ENCODE measurements around the gene CPA5.
"Not testable (repeated sequence)": the region's sequence is repeated elsewhere in the genome, so short reads cannot be mapped to it uniquely, and the experiment has no call there.

Gene CPA5, protein sequence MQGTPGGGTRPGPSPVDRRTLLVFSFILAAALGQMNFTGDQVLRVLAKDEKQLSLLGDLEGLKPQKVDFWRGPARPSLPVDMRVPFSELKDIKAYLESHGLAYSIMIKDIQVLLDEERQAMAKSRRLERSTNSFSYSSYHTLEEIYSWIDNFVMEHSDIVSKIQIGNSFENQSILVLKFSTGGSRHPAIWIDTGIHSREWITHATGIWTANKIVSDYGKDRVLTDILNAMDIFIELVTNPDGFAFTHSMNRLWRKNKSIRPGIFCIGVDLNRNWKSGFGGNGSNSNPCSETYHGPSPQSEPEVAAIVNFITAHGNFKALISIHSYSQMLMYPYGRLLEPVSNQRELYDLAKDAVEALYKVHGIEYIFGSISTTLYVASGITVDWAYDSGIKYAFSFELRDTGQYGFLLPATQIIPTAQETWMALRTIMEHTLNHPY

DNA sequence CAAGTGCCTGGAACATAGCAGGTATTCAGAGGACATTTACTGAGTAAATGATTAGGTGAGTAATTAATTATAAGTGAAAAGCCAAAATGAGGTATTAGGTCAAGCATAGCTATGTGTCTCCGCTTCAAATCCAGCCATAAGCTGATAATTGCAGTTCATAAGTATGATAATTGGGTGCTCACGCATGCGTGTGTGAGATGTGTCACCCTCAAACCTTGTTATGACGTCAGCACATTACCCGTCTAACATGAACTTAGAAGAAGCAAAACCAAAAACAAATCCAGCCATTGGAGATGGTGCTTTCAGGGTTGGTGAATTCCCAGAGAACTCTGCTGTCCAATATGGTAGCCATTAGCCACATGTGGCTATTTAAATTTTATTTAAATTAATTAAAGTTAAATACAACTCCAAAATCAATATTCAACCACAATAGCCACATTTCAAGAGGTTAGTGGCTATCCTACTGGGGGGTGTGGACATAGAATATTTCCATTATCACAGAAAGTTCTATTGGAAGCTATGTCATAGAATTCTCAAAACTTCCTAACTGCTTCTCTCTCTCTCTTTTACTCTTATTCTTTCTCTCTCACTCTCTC, at the start of gene CPA5:
Gene CPA5 (plus strand): TSS at position 546 of the 596 bp plus-strand sequence. CDS start 1,670 bp downstream, outside the sequence.
- no peak for DNase-seq (ENCODE audit: low spot score)

DNA sequence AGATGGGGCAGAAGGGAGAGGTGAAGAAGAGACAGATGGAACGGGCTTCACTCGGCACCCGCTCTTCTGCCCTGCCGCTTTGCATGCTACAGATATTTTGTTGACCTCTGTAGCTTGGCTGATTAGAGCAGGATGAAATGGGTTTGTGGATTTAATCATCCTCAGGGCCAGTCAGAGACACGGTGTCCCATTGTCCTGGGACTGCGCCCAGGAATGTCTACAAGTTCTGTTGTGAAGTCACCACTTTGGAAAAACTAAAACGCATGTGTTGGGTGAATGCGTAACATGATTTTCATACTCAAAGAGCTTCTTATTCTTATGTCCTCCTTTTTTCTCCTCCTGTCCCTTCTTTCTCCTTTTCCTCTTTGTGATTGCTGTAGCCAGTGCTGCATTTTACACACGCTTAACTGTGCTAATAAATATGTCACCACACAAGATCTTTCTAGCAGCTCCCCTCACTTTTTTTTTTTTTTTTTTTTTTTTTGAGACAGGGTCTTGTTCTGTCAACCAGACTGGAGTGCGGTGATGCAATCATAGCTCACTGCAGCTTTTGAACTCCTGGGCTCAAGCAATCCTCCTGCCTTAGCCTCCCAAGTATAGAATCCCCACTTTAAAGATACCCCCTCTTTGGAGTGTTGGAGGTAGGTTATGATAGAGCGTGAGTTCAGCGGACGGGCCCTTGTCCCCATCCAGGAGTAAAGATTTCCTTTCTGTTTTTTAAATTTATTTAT, 48.2 kb upstream of the CPA5 start:
- no peak for DNase-seq (ENCODE audit: low spot score)

DNA sequence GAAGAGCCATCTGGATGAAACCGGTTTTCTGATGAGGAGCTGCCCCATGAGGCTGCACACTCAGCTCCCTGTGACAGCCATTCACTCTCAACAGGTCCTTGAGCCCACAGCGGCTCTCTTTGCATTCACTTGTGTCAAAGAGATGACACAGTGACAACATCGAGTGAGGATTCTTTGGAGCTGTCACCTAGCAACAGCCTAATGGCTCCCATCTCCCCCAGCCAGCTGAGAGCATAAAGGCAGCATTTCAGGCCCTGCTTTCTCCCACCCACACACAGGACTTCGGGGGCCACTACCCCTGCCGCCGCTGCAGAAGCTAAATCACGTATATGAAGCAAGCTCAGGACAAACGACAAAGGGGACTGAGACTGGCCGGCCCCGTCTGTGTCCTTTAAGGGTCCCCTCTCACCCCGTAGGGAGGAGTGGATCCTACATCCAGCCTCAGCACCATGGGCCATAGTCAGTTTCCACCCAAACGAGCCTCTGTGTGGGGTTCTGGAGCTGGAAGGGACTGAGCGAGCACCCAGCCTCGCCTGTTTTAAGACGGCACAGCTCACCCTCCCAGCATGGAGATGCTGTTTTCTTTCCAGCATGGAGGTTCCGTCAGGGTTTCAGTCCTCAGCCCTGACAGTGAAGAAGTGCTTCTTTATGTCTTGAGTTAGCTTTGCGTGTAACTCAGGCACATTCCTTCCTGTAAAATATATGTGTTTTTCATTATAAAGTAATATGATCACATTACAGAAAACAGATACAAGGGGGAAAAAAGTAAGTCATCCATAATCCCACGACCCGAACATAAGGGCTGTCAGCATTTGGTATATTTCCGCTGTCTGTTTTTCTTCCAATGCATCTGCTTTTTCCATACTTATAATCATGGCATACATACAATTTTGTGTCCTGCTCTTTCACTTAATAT, 46.7 kb upstream of the CPA5 start:
- no peak for DNase-seq (ENCODE audit: low spot score)

DNA sequence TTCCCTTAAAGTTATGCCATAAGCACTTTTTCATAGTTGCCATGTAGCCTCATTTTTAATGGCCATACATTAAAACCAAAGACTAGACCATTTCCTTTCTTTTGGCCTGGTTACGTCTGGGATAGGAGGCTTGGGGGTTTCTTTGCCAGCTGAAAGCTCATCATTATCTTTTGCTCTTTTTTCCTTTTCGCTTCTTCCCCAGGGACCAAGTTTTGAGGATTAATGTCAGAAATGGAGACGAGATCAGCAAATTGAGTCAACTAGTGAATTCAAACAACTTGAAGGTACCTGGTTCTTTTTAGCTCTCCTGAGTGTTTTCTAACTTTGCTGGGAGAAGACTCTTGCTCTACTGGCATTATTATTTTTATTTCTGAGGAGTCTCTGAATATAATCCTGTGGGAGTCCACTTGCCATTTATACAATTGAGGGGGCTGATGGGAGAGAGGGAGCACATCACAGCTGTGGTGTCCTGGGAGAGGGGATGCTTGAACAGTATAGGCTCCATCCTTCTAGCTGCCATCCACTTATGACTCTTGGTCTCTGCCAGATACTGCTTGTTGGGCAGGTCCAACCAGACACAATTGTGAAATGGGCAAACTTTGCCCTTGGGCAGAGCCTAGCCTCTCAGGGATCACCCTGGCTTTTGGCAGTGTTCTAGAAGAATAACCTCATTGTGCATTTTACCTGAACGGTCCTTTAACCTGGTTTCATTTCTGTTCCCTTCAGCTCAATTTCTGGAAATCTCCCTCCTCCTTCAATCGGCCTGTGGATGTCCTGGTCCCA, 45.9 kb upstream of the CPA5 start:
- DNase-seq (ENCODE audit: low spot score): no peak

DNA sequence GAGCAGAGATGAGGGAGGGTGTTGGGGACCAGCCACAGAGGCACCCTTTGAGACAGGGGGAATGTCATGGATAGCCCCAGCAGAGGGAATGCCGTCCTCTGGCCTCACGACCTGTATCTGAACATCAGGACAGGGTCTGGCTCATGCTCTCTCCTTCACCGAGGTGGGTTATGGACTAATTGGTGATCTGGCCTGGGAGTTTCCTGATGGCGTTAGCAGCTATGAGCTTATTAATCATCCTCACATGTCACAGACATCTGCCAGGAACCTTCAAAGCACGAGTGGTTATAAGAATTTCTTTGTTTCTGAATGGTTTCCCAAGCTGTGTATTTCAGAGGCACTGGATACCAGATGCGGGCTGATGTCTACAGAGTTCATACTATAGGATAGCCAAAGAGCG, 44.8 kb upstream of the CPA5 start:
- no peak for DNase-seq (ENCODE audit: low spot score)

DNA sequence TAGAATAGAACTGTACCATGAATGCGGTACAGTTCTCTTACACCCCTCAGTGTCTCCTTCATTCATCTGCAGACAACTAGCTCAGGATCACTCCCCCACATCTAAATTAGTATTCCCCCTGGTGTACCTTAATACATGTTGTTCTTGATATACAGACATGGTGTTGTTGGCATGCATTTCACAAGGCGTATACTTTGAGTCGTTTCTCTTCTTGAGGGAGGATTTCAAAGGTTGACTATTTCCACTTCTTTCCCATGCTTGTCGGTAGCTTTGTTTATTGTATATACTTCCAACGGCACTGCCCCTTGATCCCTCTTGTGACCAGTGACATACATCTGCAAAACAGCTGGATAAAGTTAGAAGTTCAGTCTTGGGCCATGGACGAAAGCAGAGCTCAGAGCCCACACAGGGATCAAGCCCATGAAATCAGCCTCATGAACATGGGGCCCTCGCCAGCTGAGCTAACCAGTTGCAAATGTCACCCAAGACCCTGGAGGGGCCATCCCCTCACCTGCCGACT, 43.1 kb upstream of the CPA5 start:
- DNase-seq (ENCODE audit: low spot score): no peak

DNA sequence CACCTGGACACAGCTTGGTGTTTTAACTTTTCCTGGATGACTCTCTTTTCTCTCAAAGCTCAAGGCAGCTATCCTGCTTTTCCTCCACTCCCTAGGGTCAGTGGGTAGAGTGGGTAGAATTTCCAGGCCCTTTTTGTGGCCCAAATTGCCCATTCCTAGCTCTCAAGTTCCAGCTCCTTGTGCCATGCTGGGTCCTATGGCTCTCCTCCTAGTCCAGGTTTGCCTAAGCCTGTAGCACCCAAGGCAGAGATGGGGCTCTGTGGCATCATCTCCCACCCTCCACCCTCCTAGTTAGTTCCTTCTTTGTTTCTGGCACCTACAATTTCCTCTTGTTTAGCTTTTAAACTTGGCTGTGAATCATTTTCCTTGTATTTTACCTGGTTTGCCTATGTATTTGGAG, 42.0 kb upstream of the CPA5 start:
- DNase-seq (ENCODE audit: low spot score): no peak

DNA sequence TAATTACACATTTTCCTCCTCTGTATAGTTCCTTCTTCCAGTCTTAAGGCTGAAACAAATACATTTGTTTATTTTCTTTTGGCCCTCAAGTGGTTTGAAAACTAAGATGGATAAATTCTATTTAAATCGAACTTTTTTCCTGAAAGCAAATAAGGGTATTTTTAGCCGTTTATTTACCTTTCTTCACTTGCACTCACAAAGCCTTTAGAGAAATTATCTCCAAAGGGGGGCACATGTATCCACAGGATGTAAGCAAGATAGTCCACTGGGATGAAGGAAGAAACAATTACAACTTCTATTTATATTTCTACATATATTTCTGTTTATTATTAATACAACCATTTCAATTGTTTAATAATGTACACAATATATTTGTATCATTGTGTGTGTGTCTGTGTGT, 41.5 kb upstream of the CPA5 start:
- no peak for DNase-seq (ENCODE audit: low spot score)

DNA sequence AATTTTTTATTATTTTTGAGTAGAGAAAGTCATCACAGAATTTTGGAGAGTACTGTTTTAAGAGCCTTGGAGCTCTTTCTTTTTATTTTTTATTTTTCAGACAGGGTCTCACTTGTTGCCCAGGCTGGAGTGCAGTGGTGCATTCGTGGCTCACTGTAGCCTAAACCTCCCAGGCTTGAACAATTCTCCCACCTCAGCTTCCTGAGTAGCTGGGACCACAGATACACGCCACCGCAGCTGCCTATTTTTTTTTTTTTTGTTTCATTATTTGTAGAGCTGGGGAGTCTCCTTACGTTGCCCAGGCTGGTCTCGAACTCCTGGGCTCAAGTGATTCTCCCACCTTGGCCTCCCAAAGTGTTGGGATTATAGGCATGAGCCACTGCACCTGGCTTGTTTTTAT, 41.1 kb upstream of the CPA5 start:
- DNase-seq (ENCODE audit: low spot score): no peak

DNA sequence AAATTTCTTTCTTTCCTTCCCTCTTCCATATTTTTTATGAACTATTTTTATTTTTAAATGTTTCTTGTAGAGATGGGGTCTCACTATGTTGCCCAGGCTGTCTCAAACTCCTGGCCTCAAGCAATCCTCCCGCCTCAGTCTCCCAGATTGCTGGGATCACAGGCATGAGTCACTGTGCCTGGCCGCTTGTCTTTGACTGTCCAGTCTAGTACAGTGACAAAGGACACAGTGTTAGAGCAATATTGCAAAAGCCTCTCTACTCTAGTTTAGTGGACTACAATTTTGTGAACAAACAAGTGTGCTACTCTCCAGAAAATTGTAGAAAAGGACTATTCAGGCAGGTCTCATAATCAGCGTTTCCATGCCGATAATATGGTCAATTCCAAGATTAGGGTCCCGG, 40.6 kb upstream of the CPA5 start:
- no peak for DNase-seq (ENCODE audit: low spot score)

DNA sequence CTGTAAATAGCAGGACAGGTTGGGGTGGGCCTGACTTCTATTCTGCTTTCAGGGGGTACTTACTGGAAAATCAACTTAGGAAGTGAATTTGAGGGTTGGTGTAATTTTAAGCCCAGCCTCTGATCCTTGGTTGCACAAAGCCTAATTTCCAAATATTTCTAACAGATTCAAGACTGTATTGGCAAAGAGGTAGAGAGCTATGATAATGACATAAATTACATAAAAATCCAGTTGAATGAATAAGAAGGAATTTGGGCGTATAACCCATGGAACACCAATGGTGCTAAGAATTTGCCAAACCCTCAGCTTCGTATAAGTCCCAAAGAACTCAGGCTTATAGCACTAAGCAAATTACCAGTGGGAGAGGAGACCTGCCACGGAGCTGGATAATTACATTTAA, 39.7 kb upstream of the CPA5 start:
- no peak for DNase-seq (ENCODE audit: low spot score)

DNA sequence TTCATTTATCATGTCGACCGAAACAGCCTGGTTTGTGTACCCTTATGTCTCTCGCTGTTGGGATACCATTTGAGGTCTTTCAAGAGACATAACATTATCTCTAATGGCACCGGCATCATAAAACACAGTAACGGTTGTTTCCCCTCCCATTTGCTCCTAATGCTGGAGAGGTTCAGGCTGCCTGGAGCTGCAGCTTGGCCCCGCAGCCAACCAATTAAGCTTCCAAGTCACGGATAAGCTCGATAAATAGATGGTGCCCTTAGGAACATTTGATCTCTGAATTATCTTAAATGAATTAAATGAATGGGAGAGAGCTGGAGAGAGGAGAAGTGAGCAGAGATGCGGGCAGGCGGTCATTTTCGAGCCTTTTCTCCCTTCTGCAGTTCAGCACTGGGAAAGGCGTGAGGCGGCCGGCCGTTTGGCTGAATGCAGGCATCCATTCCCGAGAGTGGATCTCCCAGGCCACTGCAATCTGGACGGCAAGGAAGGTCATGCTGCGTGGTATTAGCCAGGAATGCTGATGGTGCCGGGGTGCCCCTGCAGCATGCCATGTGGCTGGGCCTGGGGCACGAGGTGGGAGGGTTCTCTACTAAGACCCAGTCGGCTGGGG, 39.1 kb upstream of the CPA5 start:
- DNase-seq (ENCODE audit: low spot score): no peak

DNA sequence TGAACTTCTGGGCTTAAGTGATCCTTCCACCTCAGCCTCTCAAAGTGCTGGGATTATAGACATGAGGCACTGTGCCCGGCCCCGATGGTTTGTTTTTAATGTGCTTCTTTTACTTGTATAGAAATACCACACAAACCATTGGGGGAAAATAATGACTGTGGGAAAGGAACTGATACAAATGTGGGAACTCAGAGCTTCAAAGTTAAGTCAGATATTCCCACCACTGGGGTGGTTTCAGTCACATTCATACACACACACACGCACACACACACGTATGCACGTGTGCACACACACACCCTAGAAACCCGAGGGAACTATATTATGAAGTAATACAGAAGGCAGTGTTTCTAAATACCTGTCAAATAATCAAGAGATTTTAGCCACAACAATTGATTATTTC, 34.6 kb upstream of the CPA5 start:
- DNase-seq (ENCODE audit: low spot score): no peak

DNA sequence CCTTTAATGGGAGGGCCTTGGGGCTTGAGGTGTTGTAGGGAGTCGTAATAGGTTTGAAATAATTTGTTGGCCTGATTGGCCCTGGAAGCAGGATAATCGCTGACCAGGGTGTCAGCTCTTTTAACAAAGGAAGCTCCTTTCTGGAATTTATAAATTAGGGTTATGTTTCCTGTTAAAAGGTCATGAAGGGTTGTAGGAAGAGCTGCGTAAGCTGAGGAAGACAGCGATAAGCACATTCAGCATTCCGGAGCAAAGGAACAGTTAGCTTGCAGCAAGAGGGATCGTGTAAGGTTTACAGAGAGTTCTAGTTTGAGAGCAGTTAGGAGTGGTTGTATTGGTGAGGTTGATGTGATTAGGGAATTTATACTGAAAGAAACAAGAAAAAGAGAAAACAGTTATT, 30.3 kb upstream of the CPA5 start:
- DNase-seq (ENCODE audit: low spot score): no peak

DNA sequence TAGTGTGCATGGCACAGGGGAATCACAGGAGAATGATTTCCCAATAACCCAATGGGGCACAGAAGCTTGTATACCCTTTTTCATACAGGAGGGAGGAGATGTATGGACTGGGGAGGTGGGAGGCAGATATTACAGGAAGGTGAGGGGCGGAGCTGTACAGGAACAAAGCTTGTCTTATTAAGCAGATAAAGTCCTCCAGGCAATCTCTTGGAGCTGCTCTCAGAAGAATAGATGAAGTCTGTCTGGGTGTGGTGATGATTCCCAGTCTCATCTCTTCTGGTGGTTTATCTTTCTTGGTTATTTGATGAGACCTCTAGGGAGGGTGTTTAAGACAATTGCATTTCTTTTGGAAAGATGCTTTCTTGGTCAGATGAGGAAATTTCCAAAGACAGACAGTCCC, 25.1 kb upstream of the CPA5 start:
- no peak for DNase-seq (ENCODE audit: low spot score)

DNA sequence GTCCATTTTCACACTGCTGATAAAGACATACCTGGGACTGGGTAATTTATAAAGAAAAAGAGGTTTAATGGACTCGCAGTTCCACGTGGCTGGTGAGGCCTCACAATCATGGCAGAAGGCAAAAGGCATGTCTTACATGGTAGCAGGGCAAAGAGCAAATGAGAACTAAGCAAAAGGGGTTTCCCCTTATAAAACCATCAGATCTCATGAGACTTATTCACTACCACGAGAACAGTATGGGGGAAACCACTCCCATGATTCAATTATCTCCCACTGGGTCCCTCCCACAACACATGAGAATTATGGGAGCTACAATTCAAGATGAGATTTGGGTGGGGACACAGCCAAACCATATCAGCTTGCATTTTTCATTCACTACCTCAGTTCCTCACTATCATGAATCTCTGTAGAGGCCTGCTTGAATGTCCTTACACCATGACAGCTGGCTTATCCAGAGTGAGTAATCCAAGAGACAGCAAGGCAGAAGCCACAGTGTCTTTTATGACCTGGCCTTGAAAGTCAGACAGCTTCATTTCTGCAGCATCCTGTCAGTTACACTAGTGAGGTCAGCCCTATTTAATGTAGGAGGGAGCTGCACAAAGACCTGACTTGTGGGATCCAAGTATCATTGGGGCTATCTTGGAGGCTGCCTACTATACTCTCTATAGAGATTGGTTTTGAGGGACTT, 22.9 kb upstream of the CPA5 start:
- not testable (repeated sequence) for DNase-seq (ENCODE audit: low spot score)

DNA sequence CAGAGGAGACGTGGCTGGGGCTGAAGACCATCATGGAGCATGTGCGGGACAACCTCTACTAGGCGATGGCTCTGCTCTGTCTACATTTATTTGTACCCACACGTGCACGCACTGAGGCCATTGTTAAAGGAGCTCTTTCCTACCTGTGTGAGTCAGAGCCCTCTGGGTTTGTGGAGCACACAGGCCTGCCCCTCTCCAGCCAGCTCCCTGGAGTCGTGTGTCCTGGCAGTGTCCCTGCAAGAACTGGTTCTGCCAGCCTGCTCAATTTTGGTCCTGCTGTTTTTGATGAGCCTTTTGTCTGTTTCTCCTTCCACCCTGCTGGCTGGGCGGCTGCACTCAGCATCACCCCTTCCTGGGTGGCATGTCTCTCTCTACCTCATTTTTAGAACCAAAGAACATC, 22.0 kb upstream of the CPA5 start:
- no peak for DNase-seq (ENCODE audit: low spot score)

DNA sequence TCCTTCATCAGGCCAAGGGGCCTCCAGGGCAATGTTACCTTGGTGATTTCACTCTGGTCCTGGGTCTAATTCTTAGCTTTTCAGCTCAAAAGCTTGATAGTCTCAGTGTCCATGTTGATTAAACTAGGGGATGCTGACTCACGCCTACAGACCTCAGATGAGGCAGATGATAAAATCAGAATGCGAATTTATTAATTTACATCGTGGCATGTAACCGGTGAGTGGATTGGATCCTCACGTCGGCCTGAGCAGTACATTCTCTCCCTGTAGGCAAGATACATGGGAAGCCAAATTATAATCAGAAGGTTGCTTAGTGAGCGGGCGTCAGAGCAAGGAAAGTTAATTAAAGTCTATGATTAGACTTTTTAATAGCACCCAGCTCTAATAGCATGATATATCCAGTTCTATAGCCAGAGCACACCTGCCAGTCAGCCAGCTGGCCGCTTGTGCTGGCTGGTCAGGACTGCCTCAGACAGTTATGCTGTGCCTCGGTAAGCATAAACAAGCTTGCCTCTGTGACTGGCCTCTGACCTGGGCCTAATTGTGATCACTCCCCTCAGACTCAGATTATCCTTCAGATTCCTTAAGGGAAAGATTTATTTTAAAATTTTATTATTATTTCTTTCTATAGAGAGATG, 20.2 kb upstream of the CPA5 start:
- no peak for DNase-seq (ENCODE audit: low spot score)

DNA sequence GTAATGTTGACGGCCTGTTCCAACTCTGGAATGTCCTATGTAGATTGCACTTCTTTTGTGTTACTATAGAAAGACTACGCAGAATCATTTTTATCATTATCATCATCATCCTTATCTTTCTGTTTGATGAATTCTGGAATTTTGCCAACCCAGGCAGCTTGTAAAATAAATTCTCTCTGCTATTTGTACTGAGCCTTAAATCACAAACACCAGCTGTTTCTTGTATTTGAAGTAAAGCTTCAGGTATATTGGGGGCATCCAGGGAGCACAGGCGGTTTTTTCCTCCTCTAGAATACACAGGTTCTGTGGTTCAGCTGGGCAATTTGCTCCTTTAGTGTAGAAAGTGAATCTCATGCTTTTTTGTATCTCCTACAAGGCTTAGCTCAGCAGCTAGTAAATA, 14.9 kb upstream of the CPA5 start:
- no peak for DNase-seq (ENCODE audit: low spot score)

Data from activated CD4-positive, alpha-beta T cell treated with anti-CD3 and anti-CD28 coated beads, Interleukin-2, Interleukin-4, amounts not matched to agents 100 ng/mL and 50 ng/mL, durations not matched to agents 16 hours and 8 hours (primary cell).